Hepatocyte (in vitro differentiated cells): ENCODE data around the gene CFAP58.

ENCODE experiments used
- CTCF ChIP-seq: fragments of 200-600 bp; sonication (generic); IDR thresholded peaks from 2 replicates; pipeline ENCODE4 v1.5.1; 2016; ENCODE audit warnings: antibody characterized with exemption, mild to moderate bottlenecking; ENCODE audit not compliant: poor library complexity
- EZH2 ChIP-seq: fragments of 200-600 bp; sonication (generic); IDR thresholded peaks from 2 replicates; pipeline ENCODE4 v1.6.1; 2016; ENCODE audit warnings: antibody characterized with exemption, mild to moderate bottlenecking, borderline replicate concordance
- EZH2phosphoT487 ChIP-seq: fragments of 200-600 bp; sonication (generic); IDR thresholded peaks from one replicate; pipeline ENCODE4 v1.6.1; 2018; ENCODE audit warnings: antibody characterized with exemption, mild to moderate bottlenecking, low read depth, moderate library complexity; ENCODE audit not compliant: unreplicated experiment, severe bottlenecking

DNA sequence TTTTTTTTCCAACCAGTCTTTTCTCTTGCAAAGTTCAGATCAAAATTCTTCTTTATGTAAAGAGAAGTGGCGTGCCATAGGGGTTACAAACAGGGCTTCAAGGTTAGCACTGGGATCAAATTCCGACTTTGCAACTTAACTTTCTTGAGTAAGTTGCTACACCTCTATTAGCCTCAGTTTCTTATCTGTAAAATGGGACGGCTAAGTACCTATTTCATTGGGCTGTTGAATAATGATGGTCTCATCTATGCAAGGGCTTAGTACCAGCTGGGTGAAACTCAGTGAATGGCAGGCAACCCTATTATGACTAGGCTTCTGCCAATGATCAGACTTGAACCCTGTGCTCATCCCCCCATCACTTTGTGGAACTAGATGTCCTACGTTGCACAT, 49.3 kb upstream of the CFAP58 start:
- no peak for TF ChIP-seq CTCF
- TF ChIP-seq EZH2phosphoT487 = no peak
- TF ChIP-seq EZH2 = no peak
